ENCODE data around the gene RBMS3.
A peak's percentile ranks its signal among the peaks of the same experiment; 100 is the strongest.

The RBMS3 gene

GRCh38 chr3:29590012-29590411 lies 309.1 kb downstream of the RBMS3 start:
- TF ChIP-seq CTCF (IDR thresholded peaks at IDR 0.05; ENCODE audit: unreplicated experiment in 3 of 3) = no peak
- Mint-ChIP-seq H3K27me3 (ENCODE audit: low read depth) (no peaks in the 10 kb centered on the region), H3K9me3 (peaks cover 6% of the 10 kb centered on the region), H3K4me3 (no peak overlapping the region), H3K4me1 (peaks cover 13% of the 10 kb centered on the region), H3K36me3 (ENCODE audit: low read depth) (no peaks in the 10 kb centered on the region), H3K27ac (no peak overlapping the region)

GRCh38 chr3:29590461-29590860 lies 309.6 kb downstream of the RBMS3 start:
- no peaks in the 10 kb centered on the region for H3K36me3 Mint-ChIP-seq (ENCODE audit: low read depth)
- H3K4me1 Mint-ChIP-seq = peaks cover 13% of the 10 kb centered on the region
- H3K4me3 Mint-ChIP-seq = no peak overlapping the region
- H3K27me3 Mint-ChIP-seq (ENCODE audit: low read depth) = no peaks in the 10 kb centered on the region
- H3K27ac Mint-ChIP-seq = peak overlapping the region in 1 of 3 experiments; percentile 19
- no peak for TF ChIP-seq CTCF (IDR thresholded peaks at IDR 0.05; ENCODE audit: unreplicated experiment in 3 of 3)
- peaks cover 6% of the 10 kb centered on the region for H3K9me3 Mint-ChIP-seq

- H3K4me1 Mint-ChIP-seq = peaks cover 13% of the 10 kb centered on the region
- H3K4me3 Mint-ChIP-seq = no peak overlapping the region
- H3K36me3 Mint-ChIP-seq (ENCODE audit: low read depth) = no peaks in the 10 kb centered on the region
- no peaks in the 10 kb centered on the region for H3K27me3 Mint-ChIP-seq (ENCODE audit: low read depth)
- peaks cover 6% of the 10 kb centered on the region for H3K9me3 Mint-ChIP-seq
- no peak overlapping the region for H3K27ac Mint-ChIP-seq
- no peak for TF ChIP-seq CTCF (IDR thresholded peaks at IDR 0.05; ENCODE audit: unreplicated experiment in 3 of 3)
Observed at GRCh38 chr3:29591579-29591978, 310.7 kb downstream of the RBMS3 start.

GRCh38 chr3:29593802-29594201 lies 312.9 kb downstream of the RBMS3 start:
- Mint-ChIP-seq H3K36me3 (ENCODE audit: low read depth) (no peaks in the 10 kb centered on the region), H3K27ac (no peak overlapping the region), H3K4me3 (no peak overlapping the region), H3K9me3 (peaks cover 6% of the 10 kb centered on the region), H3K4me1 (peaks cover 16% of the 10 kb centered on the region), H3K27me3 (ENCODE audit: low read depth) (no peaks in the 10 kb centered on the region)
- TF ChIP-seq CTCF (IDR thresholded peaks at IDR 0.05; ENCODE audit: unreplicated experiment in 3 of 3) = no peak

- TF ChIP-seq CTCF (IDR thresholded peaks at IDR 0.05; ENCODE audit: unreplicated experiment in 3 of 3) = no peak
- H3K36me3 Mint-ChIP-seq (ENCODE audit: low read depth) = no peaks in the 10 kb centered on the region
- H3K27me3 Mint-ChIP-seq (ENCODE audit: low read depth) = no peaks in the 10 kb centered on the region
- peaks cover 12% of the 10 kb centered on the region for H3K4me1 Mint-ChIP-seq
- no peak overlapping the region for H3K4me3 Mint-ChIP-seq
- H3K9me3 Mint-ChIP-seq = peaks cover 6% of the 10 kb centered on the region
- H3K27ac Mint-ChIP-seq = no peak overlapping the region
Observed at GRCh38 chr3:29594261-29594660, 313.4 kb downstream of the RBMS3 start.

GRCh38 chr3:29597376-29598008 lies 316.6 kb downstream of the RBMS3 start:
- Mint-ChIP-seq H3K27ac (peak overlapping the region in 1 of 3 experiments; percentile 35), H3K4me3 (no peak overlapping the region), H3K36me3 (ENCODE audit: low read depth) (no peaks in the 10 kb centered on the region), H3K9me3 (no peaks in the 10 kb centered on the region), H3K4me1 (peaks cover 3% of the 10 kb centered on the region), H3K27me3 (ENCODE audit: low read depth) (no peaks in the 10 kb centered on the region)
- TF ChIP-seq CTCF (IDR thresholded peaks at IDR 0.05; ENCODE audit: unreplicated experiment in 3 of 3) = no peak
